ENCODE measurements around the gene RNMT.

GRCh38 chr18:13725566-13726231 is 774 bp upstream of the RNMT start:
- TF ChIP-seq CTCF (IDR thresholded peaks at IDR 0.05) (no peak), POLR2A (IDR thresholded peaks at IDR 0.05) (no peak)

Measured in uterus (tissue), 2 donors.